ENCODE results near the gene TEX14. TPM values are rescaled to one million over a fixed set of nuclear protein-coding genes. Genes with fewer than 3 reads are reported as not detected.
"Not testable (repeated sequence)": the region's sequence is repeated elsewhere in the genome, so short reads cannot be mapped to it uniquely, and the experiment has no call there.

The TEX14 gene
- polyA plus RNA-seq, 2 of the 4 experiments (the other 2 are of a cell fraction) = 0.04 to 0.12 TPM

- not testable (repeated sequence) for H3K9me3 ChIP-seq, FAIRE-seq, H3K4me1 ChIP-seq
- Histone ChIP-seq H3K27ac (peak overlapping the region in 1 of 2 experiments; percentile 88; a peak in 3 of 6 replicates), H3K4me3 (peak overlapping the region; percentile 56), H3K4me2 (peak overlapping the region; percentile 73)
- peak in 1 of 2 experiments; percentile 28 for DNase-seq (ENCODE audit: low read depth in 1 of 2, low spot score in 1 of 2)
- ChIA-PET POLR2A (interaction anchor here (0.6 to 9.7 kb wide), 11 partner anchors 8 to 497 kb away, joined by 3 to 160 read pairs (median 6); partner anchors contain the start of genes PRR11 and SKA2), CTCF (interaction anchor here (1.0 to 2.5 kb wide), 4 partner anchors 21 to 139 kb away, joined by 3 to 8 read pairs (median 3); no protein-coding TSS in a partner anchor)
- WGBS (ENCODE audit: missing lambda C conversion rate) = 81% methylated on average over 10 of the region's 10 CpGs
- TF ChIP-seq MAFK (IDR thresholded peaks at IDR 0.05; ENCODE audit: partially characterized antibody) (peak; percentile 47), CHD4 (IDR thresholded peaks at IDR 0.05; ENCODE audit: borderline replicate concordance) (0 out of 2 replicates have a peak, but pooled peaks have one; percentile 65)
- ATAC-seq = peak in 1 of 2 experiments; percentile 12; a peak in 3 of 6 replicates
Observed at GRCh38 chr17:58657962-58658803, 33.7 kb downstream of the TEX14 start.

DNA sequence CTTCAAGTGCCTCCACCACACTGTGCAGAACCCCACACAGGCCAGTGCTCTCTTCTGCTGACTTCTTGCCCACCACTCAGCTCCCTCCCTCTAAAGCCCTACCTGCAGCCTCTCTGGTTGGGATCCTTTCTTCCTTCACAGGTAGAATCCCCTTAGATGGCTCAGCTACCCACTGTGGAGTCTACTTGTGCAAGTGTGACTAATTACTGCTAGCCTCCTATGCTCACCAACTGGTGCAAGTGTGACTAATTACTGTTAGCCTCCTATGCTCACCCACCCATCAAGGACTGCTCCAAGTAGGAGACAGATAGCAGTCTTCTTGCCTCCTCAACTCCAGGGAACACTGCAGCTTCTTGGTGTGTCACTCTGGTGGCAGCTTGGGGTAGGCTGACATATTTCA is 43.6 kb downstream of the TEX14 start:
- no peaks in the 10 kb centered on the region for H3K9me3 ChIP-seq
- FAIRE-seq (no peak), ATAC-seq (peak; percentile 26 to 38; a peak in 5 of 6 replicates), DNase-seq (ENCODE audit: low read depth in 1 of 2, low spot score in 1 of 2) (no peak)
- ChIA-PET CTCF (interaction anchor here (0.6 to 0.9 kb wide), 2 partner anchors 16 to 32 kb away, joined by 3 to 4 read pairs; no protein-coding TSS in a partner anchor), POLR2A (interaction anchor here (0.8 to 1.1 kb wide), 2 partner anchors 10 to 113 kb away, joined by 6 to 8 read pairs; no protein-coding TSS in a partner anchor)
- peaks cover 7% of the 10 kb centered on the region for H3K4me1 ChIP-seq
- no peak overlapping the region for H3K4me3 ChIP-seq
- TF ChIP-seq KDM1A (IDR thresholded peaks at IDR 0.05; ENCODE audit: low read depth) (no peak), PBX3 (IDR thresholded peaks at IDR 0.05) (no peak), HOXB5 (CRISPR knock-in tag; IDR thresholded peaks at IDR 0.05) (no peak), EHMT2 (IDR thresholded peaks at IDR 0.05; ENCODE audit: low read depth) (no peak), GATA3 (IDR thresholded peaks at IDR 0.05; ENCODE audit: borderline replicate concordance) (no peak), ATOH8 (CRISPR knock-in tag; IDR thresholded peaks at IDR 0.05; ENCODE audit: low read depth) (no peak), JUN (IDR thresholded peaks at IDR 0.05) (no peak), KDM5A (IDR thresholded peaks at IDR 0.05) (no peak), EHF (CRISPR knock-in tag; IDR thresholded peaks at IDR 0.05) (no peak), CHD2 (IDR thresholded peaks at IDR 0.05; ENCODE audit: low read length, partially characterized antibody) (no peak), MAFK (IDR thresholded peaks at IDR 0.05; ENCODE audit: partially characterized antibody) (no peak)
- H3K27ac ChIP-seq = no peak overlapping the region
- H3K4me2 ChIP-seq = no peak overlapping the region

- peak; percentile 87 to 90 for ATAC-seq
- 10% methylated on average over 2 of the region's 2 CpGs for WGBS (ENCODE audit: missing lambda C conversion rate)
- ChIA-PET CTCF (interaction anchor here (0.7 to 1.2 kb wide), 5 partner anchors 11 to 55 kb away, joined by 3 read pairs; no protein-coding TSS in a partner anchor), POLR2A (interaction anchor here (0.7 to 3.7 kb wide), 3 partner anchors 11 to 36 kb away, joined by 4 to 102 read pairs (median 13); no protein-coding TSS in a partner anchor)
- peak; percentile 43 for FAIRE-seq
- Histone ChIP-seq H3K4me1 (peaks cover 20% of the 10 kb centered on the region), H3K4me3 (no peak overlapping the region), H3K4me2 (peak overlapping the region; percentile 48), H3K27ac (peak overlapping the region; percentile 18 to 72; a peak in 3 of 6 replicates), H3K9me3 (no peaks in the 10 kb centered on the region)
- TF ChIP-seq RCOR1 (IDR thresholded peaks at IDR 0.05; ENCODE audit: low read depth, low read length) (no peak), ZC3H11A (IDR thresholded peaks at IDR 0.05) (no peak), TFCP2L1 (CRISPR knock-in tag; IDR thresholded peaks at IDR 0.05) (no peak), GATA3 (IDR thresholded peaks at IDR 0.05; ENCODE audit: borderline replicate concordance) (no peak), RNF2 (IDR thresholded peaks at IDR 0.05; ENCODE audit: borderline replicate concordance, low read depth) (no peak), FOSL2 (IDR thresholded peaks at IDR 0.05) (no peak), FOSL2 (CRISPR knock-in tag; IDR thresholded peaks at IDR 0.05) (peak; percentile 60), BHLHE40 (IDR thresholded peaks at IDR 0.05; ENCODE audit: low read depth, low read length) (no peak)
- DNase-seq (ENCODE audit: low read depth in 1 of 2, low spot score in 1 of 2) = peak; percentile 56 to 57
Observed at GRCh38 chr17:58643147-58643546, 48.7 kb downstream of the TEX14 start.
